Mononuclear cell (primary cell): Measurements from ENCODE around the gene MROH2A. TPM values are rescaled to one million over a fixed set of nuclear protein-coding genes. Genes with fewer than 3 reads are reported as not detected.

Experiments used
- H3K27me3 ChIP-seq: 2 replicates; pipeline ENCODE4 v1.6.0; 2011; ENCODE audit warnings: low read length, control low read depth; ENCODE audit not compliant: insufficient read depth
- H3K4me1 ChIP-seq: 2 replicates; pipeline ENCODE4 v1.5.1; 2011; ENCODE audit warnings: mild to moderate bottlenecking, low read length, control low read depth; ENCODE audit not compliant: insufficient read depth
- H3K4me3 ChIP-seq: 2 replicates; pipeline ENCODE4 v1.5.1; 2011; ENCODE audit warnings: mild to moderate bottlenecking, low read length, moderate library complexity
- H3K9me3 ChIP-seq: 2 replicates; pipeline ENCODE4 v1.5.1; 2011; ENCODE audit warnings: low read depth, mild to moderate bottlenecking, control low read depth, low read length
- total RNA-seq: library from RNA; depleted of rRNA; stranded (reverse); fragments of >200 nt; gene quantifications from one replicate; pipeline ENCODE4 v1.2.3, GENCODE V29; 2012

Gene MROH2A
- total RNA-seq, 1 donor: not detected

- H3K9me3 ChIP-seq: no peaks in the 10 kb centered on the region
- H3K27me3 ChIP-seq: no peaks in the 10 kb centered on the region
- no peaks in the 10 kb centered on the region for H3K4me1 ChIP-seq
- H3K4me3 ChIP-seq: no peak overlapping the region
Observed at GRCh38 chr2:233803292-233803911, 25.3 kb downstream of the MROH2A start.

- H3K9me3 ChIP-seq: no peaks in the 10 kb centered on the region
- no peaks in the 10 kb centered on the region for H3K27me3 ChIP-seq
- H3K4me3 ChIP-seq: no peak overlapping the region
- no peaks in the 10 kb centered on the region for H3K4me1 ChIP-seq
Observed at GRCh38 chr2:233803994-233804393, 25.9 kb downstream of the MROH2A start.

- no peaks in the 10 kb centered on the region for H3K27me3 ChIP-seq
- no peaks in the 10 kb centered on the region for H3K9me3 ChIP-seq
- no peak overlapping the region for H3K4me3 ChIP-seq
- H3K4me1 ChIP-seq: no peaks in the 10 kb centered on the region
Observed at GRCh38 chr2:233807215-233807865, 29.2 kb downstream of the MROH2A start.

- no peaks in the 10 kb centered on the region for H3K4me1 ChIP-seq
- no peaks in the 10 kb centered on the region for H3K9me3 ChIP-seq
- H3K27me3 ChIP-seq: no peaks in the 10 kb centered on the region
- H3K4me3 ChIP-seq: no peak overlapping the region
Observed at GRCh38 chr2:233807966-233808935, 30.1 kb downstream of the MROH2A start.

- no peak overlapping the region for H3K4me3 ChIP-seq
Observed at GRCh38 chr2:233810385-233810784, 32.3 kb downstream of the MROH2A start.

GRCh38 chr2:233811087-233811486 lies 33.0 kb downstream of the MROH2A start:
- Histone ChIP-seq H3K4me1 (no peaks in the 10 kb centered on the region), H3K27me3 (no peaks in the 10 kb centered on the region), H3K9me3 (no peaks in the 10 kb centered on the region), H3K4me3 (no peak overlapping the region)

More at GRCh38 chr2:233810385-233810784, 32.3 kb downstream of the MROH2A start:
- Histone ChIP-seq H3K4me1 (no peaks in the 10 kb centered on the region), H3K27me3 (no peaks in the 10 kb centered on the region), H3K9me3 (no peaks in the 10 kb centered on the region)

GRCh38 chr2:233811732-233812131 lies 33.6 kb downstream of the MROH2A start:
- Histone ChIP-seq H3K4me3 (no peak overlapping the region), H3K27me3 (no peaks in the 10 kb centered on the region), H3K4me1 (no peaks in the 10 kb centered on the region), H3K9me3 (no peaks in the 10 kb centered on the region)

- Histone ChIP-seq H3K9me3 (no peaks in the 10 kb centered on the region), H3K4me1 (no peaks in the 10 kb centered on the region), H3K4me3 (no peak overlapping the region), H3K27me3 (no peaks in the 10 kb centered on the region)
Observed at GRCh38 chr2:233813236-233814055, 35.3 kb downstream of the MROH2A start.

GRCh38 chr2:233814056-233814835 lies 36.1 kb downstream of the MROH2A start:
- Histone ChIP-seq H3K27me3 (no peaks in the 10 kb centered on the region), H3K9me3 (no peaks in the 10 kb centered on the region), H3K4me3 (no peak overlapping the region), H3K4me1 (no peaks in the 10 kb centered on the region)

- Histone ChIP-seq H3K9me3 (no peaks in the 10 kb centered on the region), H3K4me3 (no peak overlapping the region), H3K4me1 (no peaks in the 10 kb centered on the region), H3K27me3 (no peaks in the 10 kb centered on the region)
Observed at GRCh38 chr2:233815861-233816260, 37.7 kb downstream of the MROH2A start.

GRCh38 chr2:233816334-233816733 lies 38.2 kb downstream of the MROH2A start:
- H3K9me3 ChIP-seq: no peaks in the 10 kb centered on the region
- H3K27me3 ChIP-seq: no peaks in the 10 kb centered on the region
- H3K4me3 ChIP-seq: no peak overlapping the region
- no peaks in the 10 kb centered on the region for H3K4me1 ChIP-seq

- Histone ChIP-seq H3K4me1 (no peaks in the 10 kb centered on the region), H3K27me3 (no peaks in the 10 kb centered on the region), H3K9me3 (no peaks in the 10 kb centered on the region), H3K4me3 (no peak overlapping the region)
Observed at GRCh38 chr2:233816771-233817170, 38.6 kb downstream of the MROH2A start.

GRCh38 chr2:233817361-233817911 lies 39.3 kb downstream of the MROH2A start:
- no peaks in the 10 kb centered on the region for H3K4me1 ChIP-seq
- no peak overlapping the region for H3K4me3 ChIP-seq
- H3K27me3 ChIP-seq: no peaks in the 10 kb centered on the region
- no peaks in the 10 kb centered on the region for H3K9me3 ChIP-seq
